Natural killer cell (primary cell): ENCODE data around the gene FOXK1. TPM values are rescaled to one million over a fixed set of nuclear protein-coding genes. Genes with fewer than 3 reads are reported as not detected.

Experiments
- ATAC-seq, 3 donors: fragments of 150-1000 bp in 2 of 3; fragments of 200-7000 bp in 1 of 3; cut with Tn5 transposase; 1 replicate in 1 of 3; 2 replicates in 2 of 3; pipeline ENCODE4 v1.10.0; 2021; ENCODE audit warnings: mild to moderate bottlenecking in 2 of 3, moderate library complexity in 2 of 3
- DNase-seq, 2 donors: peaks; one replicate each; pipeline versions ENCODE4 v3.0.0 to v3.0.0-alpha.2; 2013 to 2021; ENCODE audit warnings: mixed read lengths in 1 of 2
- H3K27ac ChIP-seq: one replicate; pipeline ENCODE4 v1.5.1; 2013; ENCODE audit warnings: mild to moderate bottlenecking, low read length
- H3K27me3 ChIP-seq: one replicate; pipeline ENCODE4 v1.6.1; 2013; ENCODE audit warnings: low read length; ENCODE audit not compliant: control insufficient read depth, insufficient read depth
- H3K36me3 ChIP-seq: one replicate; pipeline ENCODE4 v1.6.1; 2013; ENCODE audit warnings: low read length; ENCODE audit not compliant: control insufficient read depth, insufficient read depth
- H3K4me1 ChIP-seq: one replicate; pipeline ENCODE4 v1.6.1; 2013; ENCODE audit warnings: low read length; ENCODE audit not compliant: control insufficient read depth, insufficient read depth
- H3K4me3 ChIP-seq: one replicate; pipeline ENCODE4 v1.5.1; 2013; ENCODE audit warnings: low read length
- H3K9me3 ChIP-seq: one replicate; pipeline ENCODE4 v1.6.1; 2013; ENCODE audit warnings: low read length; ENCODE audit not compliant: control insufficient read depth, insufficient read depth
- H3K27ac Mint-ChIP-seq, 2 donors: one replicate each; pipeline ENCODE4 v1.8.0; 2022; ENCODE audit warnings: mild to moderate bottlenecking in 2 of 2, mixed read lengths in 2 of 2, moderate library complexity in 1 of 2
- H3K27me3 Mint-ChIP-seq, 2 donors: one replicate each; pipeline ENCODE4 v1.8.0; 2022; ENCODE audit warnings: low read depth in 2 of 2, mixed read lengths in 2 of 2
- H3K36me3 Mint-ChIP-seq: one replicate; pipeline ENCODE4 v1.8.0; 2022; ENCODE audit warnings: mixed read lengths
- H3K4me1 Mint-ChIP-seq, 2 donors: one replicate each; pipeline ENCODE4 v1.8.0; 2022; ENCODE audit warnings: mixed read lengths in 2 of 2
- H3K4me3 Mint-ChIP-seq: one replicate; pipeline ENCODE4 v1.8.0; 2022; ENCODE audit warnings: mild to moderate bottlenecking, moderate library complexity, mixed read lengths
- H3K9me3 Mint-ChIP-seq, 2 donors: one replicate each; pipeline ENCODE4 v1.8.0; 2022; ENCODE audit warnings: mixed read lengths in 2 of 2
- WGBS: methylation state at CpG from one replicate; pipeline ENCODE4 v1.1.7; 2013; ENCODE audit warnings: missing lambda C conversion rate; ENCODE audit not compliant: insufficient coverage; 5-methylcytosine and 5-hydroxymethylcytosine counted together
- intact Hi-C: fragments of 100-400 bp; cut with micrococcal nuclease; formaldehyde crosslinking; loops from one replicate; pipeline ENCODE4 v1.14.2; 2022
- total RNA-seq, 4 donors: library from RNA; stranded (reverse); fragments of 120-200 nt in 1 of 4; gene quantifications; one replicate each; pipeline versions ENCODE4 v1.2.3 to v1.2.4, GENCODE V29; 2013 to 2022
- TF ChIP-seq, protein P1 (sequence below): fragments of 200-600 bp; IDR thresholded peaks from one replicate; pipeline ENCODE4 v1.8.0; 2022; ENCODE audit warnings: antibody characterized with exemption

FOXK1 gene
- total RNA-seq, 3 donors from 2014 or later (not counting 1 experiment from before 2014, with no cell fraction given) = 51.6 to 59.7 (median 55.3) TPM

DNA sequence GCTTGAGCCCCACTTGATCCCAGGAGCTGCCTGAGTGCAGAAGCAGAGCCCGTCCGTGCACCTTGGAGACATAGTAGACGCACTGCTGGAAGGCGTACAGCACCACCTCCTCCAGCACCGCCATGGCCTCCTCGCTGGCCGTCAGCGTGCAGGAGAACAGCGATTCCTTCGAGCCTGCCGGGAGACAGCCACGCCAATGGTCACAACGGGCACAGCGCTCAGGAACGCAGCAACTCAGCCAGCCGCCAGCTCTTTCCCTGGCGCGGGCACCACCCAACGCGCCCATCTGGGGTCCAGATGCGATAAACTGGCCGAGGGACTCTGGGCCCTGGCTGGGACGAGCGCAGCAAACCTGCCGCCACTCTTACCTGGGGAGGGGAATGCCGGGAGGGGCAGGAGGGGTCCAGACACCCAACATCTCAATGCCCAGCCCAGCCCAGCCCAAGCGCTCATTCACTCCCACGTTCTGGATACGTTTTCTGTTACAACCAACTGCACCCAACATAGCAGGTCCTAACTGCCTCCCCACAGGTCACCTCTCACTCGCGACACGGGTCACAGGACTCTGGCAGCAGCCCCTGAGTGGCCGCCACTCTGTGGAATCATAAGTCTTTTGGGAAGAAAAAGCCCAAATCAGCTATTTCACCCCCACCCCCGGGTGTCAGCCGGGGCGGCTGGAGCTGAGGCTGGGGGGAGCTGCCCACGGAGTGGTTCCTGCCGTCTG, 135.2 kb downstream of the FOXK1 start:
- DNase-seq = no peak
- WGBS = 90% methylated on average over 36 of the region's 38 CpGs
- Mint-ChIP-seq H3K9me3 (peaks cover 0 to 2% of the 10 kb centered on the region in 2 donors), H3K4me3 (no peak overlapping the region), H3K27ac (no peak overlapping the region), H3K27me3 (peaks cover 10 to 21% of the 10 kb centered on the region in 2 donors), H3K36me3 (no peaks in the 10 kb centered on the region), H3K4me1 (peaks cover 0 to 9% of the 10 kb centered on the region in 2 donors)
- TF ChIP-seq, protein P1, sequence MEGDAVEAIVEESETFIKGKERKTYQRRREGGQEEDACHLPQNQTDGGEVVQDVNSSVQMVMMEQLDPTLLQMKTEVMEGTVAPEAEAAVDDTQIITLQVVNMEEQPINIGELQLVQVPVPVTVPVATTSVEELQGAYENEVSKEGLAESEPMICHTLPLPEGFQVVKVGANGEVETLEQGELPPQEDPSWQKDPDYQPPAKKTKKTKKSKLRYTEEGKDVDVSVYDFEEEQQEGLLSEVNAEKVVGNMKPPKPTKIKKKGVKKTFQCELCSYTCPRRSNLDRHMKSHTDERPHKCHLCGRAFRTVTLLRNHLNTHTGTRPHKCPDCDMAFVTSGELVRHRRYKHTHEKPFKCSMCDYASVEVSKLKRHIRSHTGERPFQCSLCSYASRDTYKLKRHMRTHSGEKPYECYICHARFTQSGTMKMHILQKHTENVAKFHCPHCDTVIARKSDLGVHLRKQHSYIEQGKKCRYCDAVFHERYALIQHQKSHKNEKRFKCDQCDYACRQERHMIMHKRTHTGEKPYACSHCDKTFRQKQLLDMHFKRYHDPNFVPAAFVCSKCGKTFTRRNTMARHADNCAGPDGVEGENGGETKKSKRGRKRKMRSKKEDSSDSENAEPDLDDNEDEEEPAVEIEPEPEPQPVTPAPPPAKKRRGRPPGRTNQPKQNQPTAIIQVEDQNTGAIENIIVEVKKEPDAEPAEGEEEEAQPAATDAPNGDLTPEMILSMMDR = no peak
- ATAC-seq = no peak
- intact Hi-C loops = no loop called here
- Histone ChIP-seq H3K27ac (no peak overlapping the region), H3K4me3 (no peak overlapping the region), H3K9me3 (no peaks in the 10 kb centered on the region), H3K36me3 (no peaks in the 10 kb centered on the region), H3K27me3 (no peaks in the 10 kb centered on the region), H3K4me1 (peaks cover 8% of the 10 kb centered on the region)

DNA sequence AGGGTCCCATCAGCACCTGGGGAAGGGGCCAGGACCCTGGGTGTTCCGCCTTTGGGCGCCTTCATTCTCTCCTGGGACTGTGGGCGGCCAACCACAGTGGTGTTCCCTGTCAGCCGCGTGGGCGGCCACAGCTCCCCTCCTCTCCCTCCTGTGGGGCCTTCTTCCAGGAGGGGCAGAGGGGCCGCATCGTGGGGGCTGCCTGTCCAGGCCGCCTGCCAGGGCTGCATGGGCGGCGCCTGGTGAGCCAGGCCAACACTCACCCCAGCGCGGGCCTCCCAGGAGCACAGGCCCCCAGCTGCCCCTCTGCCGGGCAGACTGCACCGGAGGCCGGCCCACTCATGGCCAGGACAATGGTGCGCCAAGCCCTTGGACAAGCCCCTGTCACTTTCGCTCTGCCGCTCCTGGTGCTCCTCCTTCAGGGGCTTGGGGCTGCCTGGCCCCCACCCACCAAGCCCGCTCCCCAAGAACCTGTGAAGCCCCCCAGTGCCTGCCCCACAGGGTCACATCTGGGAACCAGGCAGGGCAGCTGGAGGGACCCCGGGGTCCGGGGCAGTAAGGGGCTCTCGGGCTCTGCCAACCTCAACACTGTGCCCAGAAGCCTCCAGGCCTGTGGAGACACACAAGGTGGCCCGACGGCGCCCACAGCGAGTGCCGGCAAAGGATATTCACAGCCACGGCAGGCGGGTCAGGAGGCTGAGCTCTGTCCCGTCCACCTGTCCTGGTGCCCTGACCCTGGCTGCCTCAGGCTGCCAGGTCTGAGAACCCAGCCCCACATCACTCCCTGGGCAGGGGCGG, 136.1 kb downstream of the FOXK1 start:
- Histone ChIP-seq H3K36me3 (no peaks in the 10 kb centered on the region), H3K4me3 (no peak overlapping the region), H3K4me1 (peaks cover 8% of the 10 kb centered on the region), H3K27ac (no peak overlapping the region), H3K27me3 (no peaks in the 10 kb centered on the region), H3K9me3 (no peaks in the 10 kb centered on the region)
- ATAC-seq (no peak), DNase-seq (no peak)
- peaks cover 4 to 18% of the 10 kb centered on the region in 2 donors for H3K27me3 Mint-ChIP-seq
- H3K4me1 Mint-ChIP-seq = peaks cover 0 to 9% of the 10 kb centered on the region in 2 donors
- WGBS = 85% methylated on average over 31 of the region's 32 CpGs
- TF ChIP-seq, protein P1 = no peak
- intact Hi-C loops = no loop called here
- H3K4me3 Mint-ChIP-seq = no peak overlapping the region
- H3K27ac Mint-ChIP-seq = no peak overlapping the region
- no peaks in the 10 kb centered on the region for H3K9me3 Mint-ChIP-seq
- H3K36me3 Mint-ChIP-seq = no peaks in the 10 kb centered on the region

DNA sequence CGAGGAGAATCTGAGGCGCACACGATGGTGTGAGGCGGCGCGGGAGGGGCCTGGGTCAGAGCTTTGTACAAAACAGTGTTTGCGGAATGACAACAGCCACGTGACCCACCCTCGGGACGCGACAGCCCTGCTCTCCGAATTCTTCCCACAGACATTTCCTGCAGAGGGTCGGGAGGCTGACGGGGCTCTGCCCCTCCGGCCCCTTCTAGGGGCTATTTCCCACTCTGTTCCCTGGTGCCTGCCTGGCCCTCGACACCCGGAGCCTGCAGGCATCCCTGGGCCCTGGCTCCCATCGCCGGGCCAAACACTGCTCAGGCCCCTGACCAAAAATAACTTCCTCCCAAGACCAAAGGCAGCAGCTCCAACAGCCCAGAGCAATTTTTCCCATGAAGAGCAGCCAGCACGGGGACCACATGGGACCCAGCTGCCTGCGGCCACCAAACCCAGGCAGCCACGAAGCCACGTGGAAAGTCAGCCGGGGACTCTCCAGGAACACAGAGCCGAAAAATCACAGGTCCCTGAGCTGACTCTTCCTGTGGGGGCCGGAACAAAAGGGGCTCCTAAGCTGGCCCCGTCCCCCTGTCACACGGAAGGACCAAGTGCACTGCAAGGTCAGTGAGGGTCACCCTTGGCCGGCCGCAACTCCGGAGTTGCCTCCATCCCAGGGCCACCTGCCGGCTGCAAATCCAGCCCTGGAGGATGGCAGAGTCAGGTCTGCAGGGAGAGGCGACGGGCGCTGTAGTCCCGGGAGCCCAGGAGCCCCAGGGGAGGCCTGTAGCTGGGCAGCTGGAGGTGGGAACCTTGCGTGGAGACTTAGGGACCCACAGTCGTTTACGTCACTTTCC, 137.7 kb downstream of the FOXK1 start:
- Mint-ChIP-seq H3K27me3 (peaks cover 0 to 2% of the 10 kb centered on the region in 2 donors), H3K36me3 (no peaks in the 10 kb centered on the region), H3K27ac (no peak overlapping the region), H3K4me3 (no peak overlapping the region), H3K9me3 (no peaks in the 10 kb centered on the region), H3K4me1 (peaks cover 0 to under 1% of the 10 kb centered on the region in 2 donors)
- ATAC-seq (no peak), DNase-seq (no peak)
- no peaks in the 10 kb centered on the region for H3K36me3 ChIP-seq
- H3K27me3 ChIP-seq = no peaks in the 10 kb centered on the region
- no peak overlapping the region for H3K27ac ChIP-seq
- 84% methylated on average over 39 of the region's 39 CpGs for WGBS
- peaks cover 1% of the 10 kb centered on the region for H3K4me1 ChIP-seq
- H3K9me3 ChIP-seq = no peaks in the 10 kb centered on the region
- H3K4me3 ChIP-seq = no peak overlapping the region
- intact Hi-C loops = no loop called here
- TF ChIP-seq, protein P1 = no peak
